ENCODE measurements around the gene HELZ2. TPM values are rescaled to one million over a fixed set of nuclear protein-coding genes. Genes with fewer than 3 reads are reported as not detected.

HELZ2 gene
- total and polyA plus RNA-seq, 10 of the 15 experiments (the other 5 are each of a cell fraction or from before 2014, with no cell fraction given), result 0.05 to 33.3 (median 6.2) TPM

GRCh38 chr20:63536997-63537524, 37.0 kb downstream of the HELZ2 start, which contains the start of gene PTK6 (continued):
- TF ChIP-seq PBX3 (IDR thresholded peaks at IDR 0.05; ENCODE audit: insufficient replicate concordance, low read depth, low read length), result no peak
- no peak for TF ChIP-seq ZNF274 (IDR thresholded peaks at IDR 0.05; ENCODE audit: insufficient read depth, insufficient read length)
- peak; percentile 7; the same call in 1 of the 2 replicates for TF ChIP-seq LARP7 (IDR thresholded peaks at IDR 0.05)
- TF ChIP-seq MEF2B (IDR thresholded peaks at IDR 0.05; ENCODE audit: partially characterized antibody, poor library complexity, severe bottlenecking), result no peak
- TF ChIP-seq ESRRA (IDR thresholded peaks at IDR 0.05; ENCODE audit: low read length), result no peak
- no peak for TF ChIP-seq MEF2A (IDR thresholded peaks at IDR 0.05; ENCODE audit: insufficient read depth, low read depth, low read length)
- no peak for TF ChIP-seq PAX5 (IDR thresholded peaks at IDR 0.05; ENCODE audit: borderline replicate concordance, low read depth, low read length)
- 0 out of 2 replicates have a peak, but pooled peaks have one; percentile 27 for TF ChIP-seq NKRF (conservative IDR thresholded peaks at IDR 0.05)
- TF ChIP-seq CBFB (IDR thresholded peaks at IDR 0.05; ENCODE audit: low read depth), result no peak
- no peak for TF ChIP-seq HSF1 (IDR thresholded peaks at IDR 0.05; ENCODE audit: low read depth, low read length)

All from GM12878 (cell line).